ENCODE results near the gene CKAP5.
A peak's percentile ranks its signal among the peaks of the same experiment; 100 is the strongest.

The CKAP5 gene

DNA sequence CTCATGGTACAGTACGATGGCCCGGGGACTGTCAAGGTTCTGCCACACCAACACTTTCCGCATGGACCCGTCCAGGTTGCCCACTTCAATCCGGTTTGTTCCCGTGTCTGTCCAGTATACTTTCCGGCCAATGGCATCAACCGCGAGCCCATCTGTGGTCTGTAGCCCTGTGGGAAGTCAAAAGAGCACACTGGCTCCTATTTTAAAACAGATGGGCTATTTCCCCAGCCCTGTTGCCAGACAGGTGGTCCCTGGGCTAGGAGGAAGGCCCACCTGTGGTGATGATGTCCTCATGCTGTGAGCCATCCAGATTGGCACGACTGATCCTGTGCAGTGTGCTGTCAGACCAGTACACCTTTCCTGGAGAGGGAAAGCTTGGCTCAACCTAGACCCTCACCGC, 30.4 kb upstream of the CKAP5 start:
- Mint-ChIP-seq H3K9me3 (no peaks in the 10 kb centered on the region), H3K36me3 (ENCODE audit: insufficient read depth) (no peaks in the 10 kb centered on the region), H3K4me3 (no peak overlapping the region), H3K27me3 (peaks cover 15 to 59% of the 10 kb centered on the region in 2 donors), H3K4me1 (ENCODE audit: low read depth in 2 of 2) (no peaks in the 10 kb centered on the region), H3K27ac (no peak overlapping the region)
- ATAC-seq (replicated peaks) (no peak), DNase-seq (no peak)

DNA sequence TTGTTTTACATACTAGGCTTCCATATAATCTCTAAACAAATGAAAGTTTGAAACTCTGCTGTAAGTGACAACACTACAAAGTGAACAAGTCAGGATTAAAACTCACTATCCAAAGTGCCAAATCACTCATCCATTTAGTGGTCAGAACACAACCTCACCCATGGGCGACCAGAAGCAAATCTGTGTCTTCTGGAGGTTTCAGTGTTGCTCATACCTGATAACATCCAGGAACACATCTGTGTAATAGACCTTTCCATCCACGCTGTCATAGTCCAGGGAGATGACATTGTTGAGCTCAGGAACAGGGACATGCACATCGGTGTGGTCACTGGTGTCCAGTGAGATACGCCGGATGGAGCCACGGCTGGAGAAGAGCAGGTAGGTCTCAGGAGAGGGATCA, 28.5 kb upstream of the CKAP5 start:
- no peak overlapping the region for H3K4me3 Mint-ChIP-seq
- no peak overlapping the region for H3K27ac Mint-ChIP-seq
- no peaks in the 10 kb centered on the region for H3K4me1 Mint-ChIP-seq (ENCODE audit: low read depth in 2 of 2)
- ATAC-seq (replicated peaks) (no peak), DNase-seq (no peak)
- no peaks in the 10 kb centered on the region for H3K36me3 Mint-ChIP-seq (ENCODE audit: insufficient read depth)
- no peaks in the 10 kb centered on the region for H3K9me3 Mint-ChIP-seq
- peaks cover 19 to 58% of the 10 kb centered on the region in 2 donors for H3K27me3 Mint-ChIP-seq

- Mint-ChIP-seq H3K27ac (no peak overlapping the region), H3K9me3 (no peaks in the 10 kb centered on the region), H3K4me3 (no peak overlapping the region), H3K4me1 (ENCODE audit: low read depth in 2 of 2) (no peaks in the 10 kb centered on the region), H3K27me3 (peaks cover 25 to 64% of the 10 kb centered on the region in 2 donors), H3K36me3 (ENCODE audit: insufficient read depth) (no peaks in the 10 kb centered on the region)
- DNase-seq: no peak
- no peak for ATAC-seq (replicated peaks)
Observed at GRCh38 chr11:46868912-46869311, 22.8 kb upstream of the CKAP5 start.

GRCh38 chr11:46865340-46865739, 19.3 kb upstream of the CKAP5 start:
- Mint-ChIP-seq H3K36me3 (ENCODE audit: insufficient read depth) (no peaks in the 10 kb centered on the region), H3K4me3 (no peak overlapping the region), H3K27me3 (peaks cover 6 to 62% of the 10 kb centered on the region in 2 donors), H3K4me1 (ENCODE audit: low read depth in 2 of 2) (no peaks in the 10 kb centered on the region), H3K9me3 (no peaks in the 10 kb centered on the region), H3K27ac (no peak overlapping the region)
- ATAC-seq (replicated peaks) (no peak), DNase-seq (no peak)

DNA sequence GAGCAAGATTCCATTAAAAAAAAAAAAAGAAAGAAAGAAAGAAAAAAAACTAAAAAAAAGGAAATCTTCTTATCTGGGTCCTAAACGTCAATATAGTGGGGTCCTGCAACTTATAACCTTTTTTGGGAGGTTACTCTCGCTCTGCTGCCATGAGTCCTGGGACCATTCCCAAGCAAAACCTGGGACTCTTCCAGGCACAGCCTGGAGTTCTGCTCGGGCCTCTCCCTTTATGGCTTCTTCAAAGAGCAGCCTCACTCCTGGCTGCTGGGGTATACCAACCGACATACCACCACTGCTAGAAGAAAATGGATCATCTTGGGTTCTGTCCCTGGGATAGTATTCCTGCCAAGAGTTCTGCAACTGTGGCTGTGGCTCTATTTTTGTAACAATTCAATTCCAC, 14.1 kb upstream of the CKAP5 start:
- Mint-ChIP-seq H3K4me3 (no peak overlapping the region), H3K4me1 (ENCODE audit: low read depth in 2 of 2) (no peaks in the 10 kb centered on the region), H3K36me3 (ENCODE audit: insufficient read depth) (no peaks in the 10 kb centered on the region), H3K27me3 (peaks cover 0 to 56% of the 10 kb centered on the region in 2 donors), H3K9me3 (no peaks in the 10 kb centered on the region), H3K27ac (no peak overlapping the region)
- ATAC-seq (replicated peaks): no peak
- DNase-seq: no peak

GRCh38 chr11:46858920-46859546, 13.0 kb upstream of the CKAP5 start:
- H3K9me3 Mint-ChIP-seq: no peaks in the 10 kb centered on the region
- no peaks in the 10 kb centered on the region for H3K36me3 Mint-ChIP-seq (ENCODE audit: insufficient read depth)
- ATAC-seq (replicated peaks) (no peak), DNase-seq (no peak)
- H3K27ac Mint-ChIP-seq: no peak overlapping the region
- no peaks in the 10 kb centered on the region for H3K4me1 Mint-ChIP-seq (ENCODE audit: low read depth in 2 of 2)
- H3K27me3 Mint-ChIP-seq: peaks cover 0 to 45% of the 10 kb centered on the region in 2 donors
- no peak overlapping the region for H3K4me3 Mint-ChIP-seq

- no peaks in the 10 kb centered on the region for H3K4me1 Mint-ChIP-seq (ENCODE audit: low read depth in 2 of 2)
- no peak for DNase-seq
- ATAC-seq (replicated peaks): no peak
- peaks cover 0 to 39% of the 10 kb centered on the region in 2 donors for H3K27me3 Mint-ChIP-seq
- no peaks in the 10 kb centered on the region for H3K36me3 Mint-ChIP-seq (ENCODE audit: insufficient read depth)
- no peak overlapping the region for H3K4me3 Mint-ChIP-seq
- H3K9me3 Mint-ChIP-seq: no peaks in the 10 kb centered on the region
- no peak overlapping the region for H3K27ac Mint-ChIP-seq
Observed at GRCh38 chr11:46857666-46858065, 11.6 kb upstream of the CKAP5 start.

DNA sequence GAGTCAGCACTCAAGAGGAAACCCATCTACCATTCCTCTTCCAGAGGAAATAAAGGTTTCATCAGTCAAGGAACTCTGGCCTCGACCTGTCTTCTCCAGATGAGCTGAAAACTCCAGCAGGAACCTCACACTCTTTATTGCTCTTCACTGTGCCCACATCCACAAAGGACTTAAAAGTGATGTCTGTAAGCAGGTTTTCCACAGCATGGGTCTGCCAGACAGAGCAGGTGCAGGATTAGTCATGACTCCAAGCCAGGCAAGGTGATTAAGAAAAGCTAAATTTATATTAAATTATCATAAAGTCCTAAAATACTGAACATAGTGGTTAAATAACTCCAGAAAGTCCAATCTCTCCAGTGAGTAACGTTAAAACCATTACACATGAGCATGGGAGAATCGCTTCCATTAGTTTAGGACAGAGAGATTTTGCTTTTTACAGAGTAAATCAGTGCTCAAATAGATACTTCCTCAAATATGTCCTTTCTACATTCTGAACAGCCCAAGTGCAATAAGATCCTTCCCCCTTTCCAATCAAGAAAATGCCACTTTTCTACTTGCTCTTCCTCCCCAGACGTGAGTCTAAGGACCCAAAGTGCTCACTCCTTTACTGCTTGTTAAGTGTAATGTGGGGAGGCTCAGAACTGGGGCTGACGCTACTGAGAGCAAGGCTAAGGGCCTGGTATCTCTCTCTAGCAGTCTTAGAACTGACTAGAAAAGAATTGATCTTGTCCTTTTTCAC, 10.7 kb upstream of the CKAP5 start:
- Mint-ChIP-seq H3K4me1 (ENCODE audit: low read depth in 2 of 2) (no peaks in the 10 kb centered on the region), H3K4me3 (no peak overlapping the region), H3K36me3 (ENCODE audit: insufficient read depth) (no peaks in the 10 kb centered on the region), H3K27me3 (peaks cover 0 to 31% of the 10 kb centered on the region in 2 donors), H3K9me3 (no peaks in the 10 kb centered on the region), H3K27ac (no peak overlapping the region)
- DNase-seq: no peak
- no peak for ATAC-seq (replicated peaks)

DNA sequence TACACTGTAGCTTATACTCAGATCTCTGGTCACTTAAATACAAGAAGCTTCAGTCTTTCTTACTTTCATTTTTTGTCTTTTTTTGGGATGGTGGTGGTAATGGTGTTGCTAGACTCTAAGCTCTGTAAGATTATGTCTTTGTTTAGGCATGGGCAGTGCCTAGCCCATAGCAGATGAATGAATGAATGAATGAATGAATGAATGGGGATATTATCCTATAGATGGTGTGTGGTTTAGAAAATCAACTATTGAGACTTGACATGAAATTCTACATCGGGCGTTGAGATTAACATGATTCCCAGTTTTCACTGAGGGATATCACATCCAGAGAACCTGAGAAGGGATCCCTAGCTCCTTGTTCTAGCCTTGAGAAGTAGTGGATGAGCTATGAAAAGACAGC, 9.8 kb upstream of the CKAP5 start:
- Mint-ChIP-seq H3K36me3 (ENCODE audit: insufficient read depth) (no peaks in the 10 kb centered on the region), H3K4me1 (ENCODE audit: low read depth in 2 of 2) (no peaks in the 10 kb centered on the region), H3K4me3 (no peak overlapping the region), H3K27me3 (peaks cover 0 to 28% of the 10 kb centered on the region in 2 donors), H3K27ac (no peak overlapping the region), H3K9me3 (no peaks in the 10 kb centered on the region)
- DNase-seq: no peak
- no peak for ATAC-seq (replicated peaks)

GRCh38 chr11:46855167-46855566, 9.1 kb upstream of the CKAP5 start:
- Mint-ChIP-seq H3K9me3 (no peaks in the 10 kb centered on the region), H3K36me3 (ENCODE audit: insufficient read depth) (no peaks in the 10 kb centered on the region), H3K27ac (no peak overlapping the region), H3K4me1 (ENCODE audit: low read depth in 2 of 2) (no peaks in the 10 kb centered on the region), H3K4me3 (no peak overlapping the region), H3K27me3 (peaks cover 0 to 21% of the 10 kb centered on the region in 2 donors)
- DNase-seq (no peak), ATAC-seq (replicated peaks) (no peak)

DNA sequence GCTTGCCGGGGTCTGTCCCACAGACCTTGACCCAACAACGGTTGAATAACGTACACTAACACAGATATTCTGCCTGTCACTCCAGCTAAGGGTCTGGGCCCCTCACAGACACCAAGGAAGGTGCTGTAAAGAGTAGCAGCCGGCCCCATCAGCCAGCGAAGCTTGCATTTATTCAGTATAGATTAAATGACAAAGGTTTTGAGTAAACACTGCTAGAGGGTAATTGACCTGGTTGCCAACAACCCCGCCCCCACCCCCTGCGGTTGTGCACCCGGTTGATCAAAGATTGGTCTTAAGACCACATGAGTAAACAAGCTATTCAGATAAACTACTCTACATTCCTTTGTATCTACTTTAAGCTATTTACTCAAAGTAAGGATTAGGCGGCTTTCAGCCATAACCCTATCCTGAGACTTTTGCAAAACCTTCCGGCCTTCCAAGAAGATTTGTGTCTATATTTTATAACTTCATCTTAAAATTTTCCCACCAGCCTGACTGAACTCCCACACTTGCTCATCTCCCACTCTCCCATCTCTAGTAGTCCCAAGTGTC, 4.8 kb upstream of the CKAP5 start:
- Mint-ChIP-seq H3K4me1 (ENCODE audit: low read depth in 2 of 2) (peaks cover 6 to 8% of the 10 kb centered on the region in 2 donors), H3K27me3 (no peaks in the 10 kb centered on the region), H3K9me3 (no peaks in the 10 kb centered on the region), H3K27ac (no peak overlapping the region), H3K36me3 (ENCODE audit: insufficient read depth) (peaks cover 5% of the 10 kb centered on the region), H3K4me3 (no peak overlapping the region)
- ATAC-seq (replicated peaks): no peak
- DNase-seq: no peak

DNA sequence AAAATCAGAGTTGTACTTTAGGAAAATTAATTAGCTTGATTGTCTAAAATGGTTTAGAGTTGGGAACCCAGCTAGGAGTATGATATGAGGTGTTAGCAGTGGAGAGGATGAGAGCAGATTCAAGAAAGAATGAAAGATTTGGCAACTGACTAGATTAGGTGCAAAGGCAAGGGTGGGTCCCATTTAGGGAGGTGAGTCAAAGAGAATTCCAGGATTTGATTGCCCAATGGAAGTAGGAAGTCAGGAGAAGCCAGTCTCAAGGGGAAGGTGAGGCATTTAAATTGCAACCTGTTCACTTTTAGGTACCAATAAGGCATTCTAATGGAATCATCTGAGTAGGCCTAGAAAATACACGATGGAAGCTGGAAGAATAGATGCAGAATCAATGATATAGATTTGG, 3.6 kb upstream of the CKAP5 start:
- peaks cover 13% of the 10 kb centered on the region for H3K36me3 Mint-ChIP-seq (ENCODE audit: insufficient read depth)

GRCh38 chr11:46846510-46846830, 390 bp upstream of the CKAP5 start:
- Mint-ChIP-seq H3K27ac (peak overlapping the region; percentile 91 to 94), H3K4me1 (ENCODE audit: low read depth in 2 of 2) (peaks cover 29 to 40% of the 10 kb centered on the region in 2 donors), H3K4me3 (peak overlapping the region; percentile 97 to 98), H3K27me3 (no peaks in the 10 kb centered on the region), H3K36me3 (ENCODE audit: insufficient read depth) (peaks cover 15% of the 10 kb centered on the region), H3K9me3 (no peaks in the 10 kb centered on the region)
- DNase-seq: no peak
- no peak for ATAC-seq (replicated peaks)

More for the DNA sequence above, 3.6 kb upstream of the CKAP5 start:
- DNase-seq (no peak), ATAC-seq (replicated peaks) (no peak)
- Mint-ChIP-seq H3K4me3 (no peak overlapping the region), H3K9me3 (no peaks in the 10 kb centered on the region), H3K27me3 (no peaks in the 10 kb centered on the region), H3K27ac (no peak overlapping the region), H3K4me1 (ENCODE audit: low read depth in 2 of 2) (peaks cover 12 to 15% of the 10 kb centered on the region in 2 donors)

GRCh38 chr11:46845440-46845739, 690 bp downstream of the CKAP5 start:
- no peaks in the 10 kb centered on the region for H3K9me3 Mint-ChIP-seq
- DNase-seq: no peak
- H3K4me3 Mint-ChIP-seq: peak overlapping the region; percentile 87 to 98
- H3K27ac Mint-ChIP-seq: peak overlapping the region; percentile 91 to 94
- ATAC-seq (replicated peaks): peak; percentile 21
- H3K36me3 Mint-ChIP-seq (ENCODE audit: insufficient read depth): peaks cover 19% of the 10 kb centered on the region
- H3K4me1 Mint-ChIP-seq (ENCODE audit: low read depth in 2 of 2): peaks cover 29 to 40% of the 10 kb centered on the region in 2 donors
- no peaks in the 10 kb centered on the region for H3K27me3 Mint-ChIP-seq

All from effector memory CD8-positive, alpha-beta T cell (primary cell).